Measurements from ENCODE around the gene CIRBP. TPM values are rescaled to one million over a fixed set of nuclear protein-coding genes. Genes with fewer than 3 reads are reported as not detected.

CIRBP gene
- total and polyA plus RNA-seq, 2 of the 13 experiments (the other 11 are each of a cell fraction or from before 2014, with no cell fraction given), result 133 to 140 TPM

DNA sequence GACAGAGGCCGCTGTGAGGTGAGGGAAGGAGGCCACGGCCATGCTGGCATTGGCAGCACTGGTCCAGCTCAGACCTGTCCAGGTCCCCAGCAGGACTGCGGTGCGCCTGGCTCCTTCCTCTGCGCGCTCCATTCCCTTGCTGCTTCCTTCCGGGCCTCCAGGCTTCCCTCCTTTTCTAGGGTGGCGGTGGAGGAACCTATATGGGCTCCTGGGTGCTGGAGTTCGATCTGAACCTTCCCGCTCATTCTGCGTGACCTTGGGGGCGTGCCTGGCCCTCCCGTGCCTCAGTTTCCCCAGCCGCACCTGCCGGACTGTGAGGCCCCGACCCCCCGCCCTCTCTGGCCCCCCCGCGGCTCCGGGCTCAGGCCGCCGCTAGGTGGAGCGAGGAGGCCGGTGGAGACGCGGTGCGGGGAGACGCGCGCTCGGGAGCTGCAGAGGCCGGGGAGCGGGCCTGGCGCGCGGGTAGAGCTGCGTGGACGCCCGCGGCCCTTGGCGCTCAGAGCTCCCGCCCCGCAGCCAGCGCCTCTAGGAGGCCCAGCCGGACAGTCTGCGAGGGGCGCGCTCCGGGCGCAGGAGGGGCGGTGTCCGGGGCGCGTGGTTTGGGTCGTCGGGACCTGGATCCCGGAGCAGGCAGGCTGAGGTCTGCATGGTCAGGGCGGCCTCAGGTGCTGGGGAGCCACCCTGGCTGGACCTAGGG is 46.5 kb downstream of the CIRBP start (continued):
- TF ChIP-seq, protein P1, sequence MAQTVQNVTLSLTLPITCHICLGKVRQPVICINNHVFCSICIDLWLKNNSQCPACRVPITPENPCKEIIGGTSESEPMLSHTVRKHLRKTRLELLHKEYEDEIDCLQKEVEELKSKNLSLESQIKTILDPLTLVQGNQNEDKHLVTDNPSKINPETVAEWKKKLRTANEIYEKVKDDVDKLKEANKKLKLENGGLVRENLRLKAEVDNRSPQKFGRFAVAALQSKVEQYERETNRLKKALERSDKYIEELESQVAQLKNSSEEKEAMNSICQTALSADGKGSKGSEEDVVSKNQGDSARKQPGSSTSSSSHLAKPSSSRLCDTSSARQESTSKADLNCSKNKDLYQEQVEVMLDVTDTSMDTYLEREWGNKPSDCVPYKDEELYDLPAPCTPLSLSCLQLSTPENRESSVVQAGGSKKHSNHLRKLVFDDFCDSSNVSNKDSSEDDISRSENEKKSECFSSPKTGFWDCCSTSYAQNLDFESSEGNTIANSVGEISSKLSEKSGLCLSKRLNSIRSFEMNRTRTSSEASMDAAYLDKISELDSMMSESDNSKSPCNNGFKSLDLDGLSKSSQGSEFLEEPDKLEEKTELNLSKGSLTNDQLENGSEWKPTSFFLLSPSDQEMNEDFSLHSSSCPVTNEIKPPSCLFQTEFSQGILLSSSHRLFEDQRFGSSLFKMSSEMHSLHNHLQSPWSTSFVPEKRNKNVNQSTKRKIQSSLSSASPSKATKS (CRISPR knock-in tag; IDR thresholded peaks at IDR 0.05), result no peak
- TF ChIP-seq TCF7L2 (IDR thresholded peaks at IDR 0.05; ENCODE audit: low read depth, low read length) (no peak), TAF1 (CRISPR knock-in tag; IDR thresholded peaks at IDR 0.05) (no peak), HNF4G (IDR thresholded peaks at IDR 0.05; ENCODE audit: borderline replicate concordance, low read depth, low read length) (no peak), HNF4G (CRISPR knock-in tag; IDR thresholded peaks at IDR 0.05; ENCODE audit: borderline replicate concordance, low read depth) (no peak), MLLT10 (CRISPR knock-in tag; IDR thresholded peaks at IDR 0.05) (no peak), ZNF547 (CRISPR knock-in tag; IDR thresholded peaks at IDR 0.05) (0 out of 2 replicates have a peak, but pooled peaks have one; percentile 63), NFE2L1 (CRISPR knock-in tag; IDR thresholded peaks at IDR 0.05; ENCODE audit: borderline replicate concordance) (no peak), ZNF550 (CRISPR knock-in tag; IDR thresholded peaks at IDR 0.05; ENCODE audit: borderline replicate concordance) (no peak)
- TF ChIP-seq, protein P2, sequence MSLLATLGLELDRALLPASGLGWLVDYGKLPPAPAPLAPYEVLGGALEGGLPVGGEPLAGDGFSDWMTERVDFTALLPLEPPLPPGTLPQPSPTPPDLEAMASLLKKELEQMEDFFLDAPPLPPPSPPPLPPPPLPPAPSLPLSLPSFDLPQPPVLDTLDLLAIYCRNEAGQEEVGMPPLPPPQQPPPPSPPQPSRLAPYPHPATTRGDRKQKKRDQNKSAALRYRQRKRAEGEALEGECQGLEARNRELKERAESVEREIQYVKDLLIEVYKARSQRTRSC (CRISPR knock-in tag; IDR thresholded peaks at IDR 0.05; ENCODE audit: low read depth), result no peak
- TF ChIP-seq, protein P3, sequence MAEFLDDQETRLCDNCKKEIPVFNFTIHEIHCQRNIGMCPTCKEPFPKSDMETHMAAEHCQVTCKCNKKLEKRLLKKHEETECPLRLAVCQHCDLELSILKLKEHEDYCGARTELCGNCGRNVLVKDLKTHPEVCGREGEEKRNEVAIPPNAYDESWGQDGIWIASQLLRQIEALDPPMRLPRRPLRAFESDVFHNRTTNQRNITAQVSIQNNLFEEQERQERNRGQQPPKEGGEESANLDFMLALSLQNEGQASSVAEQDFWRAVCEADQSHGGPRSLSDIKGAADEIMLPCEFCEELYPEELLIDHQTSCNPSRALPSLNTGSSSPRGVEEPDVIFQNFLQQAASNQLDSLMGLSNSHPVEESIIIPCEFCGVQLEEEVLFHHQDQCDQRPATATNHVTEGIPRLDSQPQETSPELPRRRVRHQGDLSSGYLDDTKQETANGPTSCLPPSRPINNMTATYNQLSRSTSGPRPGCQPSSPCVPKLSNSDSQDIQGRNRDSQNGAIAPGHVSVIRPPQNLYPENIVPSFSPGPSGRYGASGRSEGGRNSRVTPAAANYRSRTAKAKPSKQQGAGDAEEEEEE (CRISPR knock-in tag; IDR thresholded peaks at IDR 0.05; ENCODE audit: borderline replicate concordance), result no peak
- TF ChIP-seq, protein P4, sequence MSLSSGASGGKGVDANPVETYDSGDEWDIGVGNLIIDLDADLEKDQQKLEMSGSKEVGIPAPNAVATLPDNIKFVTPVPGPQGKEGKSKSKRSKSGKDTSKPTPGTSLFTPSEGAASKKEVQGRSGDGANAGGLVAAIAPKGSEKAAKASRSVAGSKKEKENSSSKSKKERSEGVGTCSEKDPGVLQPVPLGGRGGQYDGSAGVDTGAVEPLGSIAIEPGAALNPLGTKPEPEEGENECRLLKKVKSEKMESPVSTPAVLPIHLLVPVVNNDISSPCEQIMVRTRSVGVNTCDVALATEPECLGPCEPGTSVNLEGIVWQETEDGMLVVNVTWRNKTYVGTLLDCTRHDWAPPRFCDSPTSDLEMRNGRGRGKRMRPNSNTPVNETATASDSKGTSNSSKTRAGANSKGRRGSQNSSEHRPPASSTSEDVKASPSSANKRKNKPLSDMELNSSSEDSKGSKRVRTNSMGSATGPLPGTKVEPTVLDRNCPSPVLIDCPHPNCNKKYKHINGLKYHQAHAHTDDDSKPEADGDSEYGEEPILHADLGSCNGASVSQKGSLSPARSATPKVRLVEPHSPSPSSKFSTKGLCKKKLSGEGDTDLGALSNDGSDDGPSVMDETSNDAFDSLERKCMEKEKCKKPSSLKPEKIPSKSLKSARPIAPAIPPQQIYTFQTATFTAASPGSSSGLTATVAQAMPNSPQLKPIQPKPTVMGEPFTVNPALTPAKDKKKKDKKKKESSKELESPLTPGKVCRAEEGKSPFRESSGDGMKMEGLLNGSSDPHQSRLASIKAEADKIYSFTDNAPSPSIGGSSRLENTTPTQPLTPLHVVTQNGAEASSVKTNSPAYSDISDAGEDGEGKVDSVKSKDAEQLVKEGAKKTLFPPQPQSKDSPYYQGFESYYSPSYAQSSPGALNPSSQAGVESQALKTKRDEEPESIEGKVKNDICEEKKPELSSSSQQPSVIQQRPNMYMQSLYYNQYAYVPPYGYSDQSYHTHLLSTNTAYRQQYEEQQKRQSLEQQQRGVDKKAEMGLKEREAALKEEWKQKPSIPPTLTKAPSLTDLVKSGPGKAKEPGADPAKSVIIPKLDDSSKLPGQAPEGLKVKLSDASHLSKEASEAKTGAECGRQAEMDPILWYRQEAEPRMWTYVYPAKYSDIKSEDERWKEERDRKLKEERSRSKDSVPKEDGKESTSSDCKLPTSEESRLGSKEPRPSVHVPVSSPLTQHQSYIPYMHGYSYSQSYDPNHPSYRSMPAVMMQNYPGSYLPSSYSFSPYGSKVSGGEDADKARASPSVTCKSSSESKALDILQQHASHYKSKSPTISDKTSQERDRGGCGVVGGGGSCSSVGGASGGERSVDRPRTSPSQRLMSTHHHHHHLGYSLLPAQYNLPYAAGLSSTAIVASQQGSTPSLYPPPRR (CRISPR knock-in tag; IDR thresholded peaks at IDR 0.05; ENCODE audit: borderline replicate concordance), result no peak
- TF ChIP-seq, protein P5, sequence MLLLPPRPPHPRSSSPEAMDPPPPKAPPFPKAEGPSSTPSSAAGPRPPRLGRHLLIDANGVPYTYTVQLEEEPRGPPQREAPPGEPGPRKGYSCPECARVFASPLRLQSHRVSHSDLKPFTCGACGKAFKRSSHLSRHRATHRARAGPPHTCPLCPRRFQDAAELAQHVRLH (CRISPR knock-in tag; IDR thresholded peaks at IDR 0.05; ENCODE audit: borderline replicate concordance, low read depth), result no peak

All from HepG2 (cell line).